HCT116 (cell line): Measurements from ENCODE around the gene PIK3CB. TPM values are rescaled to one million over a fixed set of nuclear protein-coding genes. Genes with fewer than 3 reads are reported as not detected.

Experiments used
- ATAC-seq: fragments of 200-7000 bp; cut with Tn5 transposase; 2 replicates; pipeline ENCODE4 v1.9.1; 2020; ENCODE audit warnings: mild to moderate bottlenecking, moderate library complexity
- BruUV-seq: library from RNA; stranded (reverse); fragments of 400-500 nt; replicated peaks from 2 replicates; lab custom pipeline; 2021; lab: Mats Ljungman, UMichigan
- CTCF ChIA-PET: fragments of 300-600 bp; sonication (Branson Sonifier 250); formaldehyde crosslinking; loops from one replicate; lab custom pipeline; 2021; ENCODE audit warnings: antibody characterized with exemption; lab: Charles Lee
- POLR2A ChIA-PET: fragments of 300-600, 350-600 bp; sonication (Branson Sonifier 250); formaldehyde crosslinking; loops from one replicate; lab custom pipeline; 2021; ENCODE audit warnings: antibody characterized with exemption; lab: Charles Lee
- RAD21 ChIA-PET, 2 experiments: fragments of 300-600 bp; sonication (Branson Sonifier 250); formaldehyde crosslinking; loops; one replicate each; lab custom pipeline; 2023; ENCODE audit warnings: low total read pairs in 2 of 2; ENCODE audit not compliant: uncharacterized antibody in 2 of 2, unreplicated experiment in 2 of 2, low non-redundant PET in 1 of 2; lab: Charles Lee
- DNase-seq: peaks from one replicate; pipeline ENCODE4 v3.0.0-alpha.2; 2010; ENCODE audit warnings: low read depth, low spot score
- H2AFZ ChIP-seq: fragments of 200-600 bp; shearing (Covaris generic), sonication (generic); 2 replicates; pipeline ENCODE4 v1.6.1; 2017; ENCODE audit warnings: low read depth, mixed run types, mixed read lengths, antibody characterized with exemption, low read length; ENCODE audit not compliant: poor library complexity, severe bottlenecking
- H3K27ac ChIP-seq: 2 replicates; pipeline ENCODE4 v1.5.1; 2012; ENCODE audit warnings: low read depth, low read length
- H3K27me3 ChIP-seq: fragments of 200-600 bp; sonication (generic); 2 replicates; pipeline ENCODE4 v1.6.1; 2016; ENCODE audit warnings: mixed run types, low read length, mixed read lengths; ENCODE audit not compliant: insufficient read depth
- H3K36me3 ChIP-seq, 2 experiments: fragments of 200-500 bp in 1 of 2; fragments of 200-600 bp in 1 of 2; sonication (Bioruptor generic) in 1 of 2; sonication (generic) in 1 of 2; 2 replicates each; pipeline versions ENCODE4 v1.5.1 to v1.6.1; 2014 to 2016; ENCODE audit warnings: low read length in 2 of 2, inconsistent platforms in 1 of 2, mixed read lengths in 1 of 2, mixed run types in 1 of 2; ENCODE audit not compliant: insufficient read depth in 2 of 2, control insufficient read depth in 1 of 2
- H3K4me1 ChIP-seq, 2 experiments: fragments of 200-600 bp in 1 of 2; sonication (generic) in 1 of 2; 2 replicates each; pipeline versions ENCODE4 v1.5.1 to v1.6.1; 2012 to 2017; ENCODE audit warnings: low read length in 2 of 2, inconsistent platforms in 1 of 2, mild to moderate bottlenecking in 1 of 2, mixed read lengths in 1 of 2, mixed run types in 1 of 2, moderate library complexity in 1 of 2; ENCODE audit not compliant: insufficient read depth in 2 of 2, control insufficient read depth in 1 of 2
- H3K4me2 ChIP-seq: fragments of 200-600 bp; sonication (generic); 2 replicates; pipeline ENCODE4 v1.6.1; 2017; ENCODE audit warnings: mixed run types, low read length, mixed read lengths
- H3K4me3 ChIP-seq, 2 experiments: fragments of 200-600 bp in 1 of 2; sonication (generic) in 1 of 2; replicated peaks in 1 of 2; 2 replicates each; pipeline ENCODE4 v1.5.1; 2011 to 2016; ENCODE audit warnings: low read length in 2 of 2, control low read depth in 1 of 2, low read depth in 1 of 2, mild to moderate bottlenecking in 1 of 2, mixed read lengths in 1 of 2, mixed run types in 1 of 2
- H3K79me2 ChIP-seq: fragments of 200-600 bp; sonication (generic); 2 replicates; pipeline ENCODE4 v1.6.1; 2017; ENCODE audit warnings: mild to moderate bottlenecking, mixed run types, low read length, moderate library complexity, mixed read lengths; ENCODE audit not compliant: insufficient read depth
- H3K9ac ChIP-seq: fragments of 200-600 bp; sonication (generic); 2 replicates; pipeline ENCODE4 v1.6.1; 2016; ENCODE audit warnings: low read length, mixed read lengths
- H3K9me2 ChIP-seq: fragments of 200-600 bp; sonication (generic), shearing (Covaris generic); 2 replicates; pipeline ENCODE4 v1.6.1; 2017; ENCODE audit warnings: mixed run types, mild to moderate bottlenecking, moderate library complexity; ENCODE audit not compliant: insufficient read depth
- H3K9me3 ChIP-seq, 2 experiments: fragments of 200-500 bp in 1 of 2; fragments of 200-600 bp in 1 of 2; sonication (Bioruptor generic) in 1 of 2; sonication (generic) in 1 of 2; 2 replicates each; pipeline ENCODE4 v1.6.1; 2014 to 2017; ENCODE audit warnings: low read length in 2 of 2, mixed read lengths in 2 of 2, inconsistent platforms in 1 of 2, low read depth in 1 of 2, mild to moderate bottlenecking in 1 of 2, mixed run types in 1 of 2, moderate library complexity in 1 of 2; ENCODE audit not compliant: control insufficient read depth in 1 of 2, insufficient read depth in 1 of 2
- H4K20me1 ChIP-seq: fragments of 200-600 bp; sonication (generic), shearing (Covaris generic); 2 replicates; pipeline ENCODE4 v1.6.1; 2017; ENCODE audit warnings: mixed run types, mild to moderate bottlenecking, moderate library complexity; ENCODE audit not compliant: insufficient read depth
- ATF3 ChIP-seq: IDR thresholded peaks from 2 replicates; pipeline ENCODE4 v1.6.1; 2012
- CBX3 ChIP-seq: IDR thresholded peaks from 2 replicates; pipeline ENCODE4 v1.6.1; 2012; ENCODE audit warnings: low read depth
- CTCF ChIP-seq, 3 experiments: fragments of 200-600 bp in 1 of 3; sonication (generic) in 1 of 3; IDR thresholded peaks in 2 of 3; conservative IDR thresholded peaks in 1 of 3; 2 replicates each; pipeline ENCODE4 v1.5.1; 2012 to 2017; ENCODE audit warnings: low read depth in 2 of 3, low read length in 2 of 3, antibody characterized with exemption in 1 of 3, borderline replicate concordance in 1 of 3, control low read depth in 1 of 3, mild to moderate bottlenecking in 1 of 3, mixed read lengths in 1 of 3, mixed run types in 1 of 3, moderate library complexity in 1 of 3; ENCODE audit not compliant: insufficient read depth in 1 of 3
- EGR1 ChIP-seq: IDR thresholded peaks from 2 replicates; pipeline ENCODE4 v1.6.1; 2012; ENCODE audit warnings: low read depth
- ELF1 ChIP-seq: IDR thresholded peaks from 2 replicates; pipeline ENCODE4 v1.6.1; 2012; ENCODE audit warnings: low read depth, borderline replicate concordance
- EZH2 ChIP-seq: fragments of 200-600 bp; sonication (generic); IDR thresholded peaks from 2 replicates; pipeline ENCODE4 v1.6.1; 2017; ENCODE audit warnings: antibody characterized with exemption, mixed run types
- EZH2phosphoT487 ChIP-seq: fragments of 200-600 bp; IDR thresholded peaks from 2 replicates; pipeline ENCODE4 v1.6.1; 2018; ENCODE audit warnings: antibody characterized with exemption, borderline replicate concordance
- FOSL1 ChIP-seq: IDR thresholded peaks from 2 replicates; pipeline ENCODE4 v1.6.1; 2012; ENCODE audit warnings: low read depth
- JUND ChIP-seq: IDR thresholded peaks from 2 replicates; pipeline ENCODE4 v1.6.1; 2012
- MAX ChIP-seq: IDR thresholded peaks from 2 replicates; pipeline ENCODE4 v1.6.1; 2012
- POLR2A ChIP-seq: IDR thresholded peaks from 2 replicates; pipeline ENCODE4 v1.7.0; 2011; ENCODE audit warnings: borderline replicate concordance; ENCODE audit not compliant: insufficient read depth, insufficient read length; ENCODE audit errors: extremely low read depth
- POLR2AphosphoS5 ChIP-seq: IDR thresholded peaks from 2 replicates; pipeline ENCODE4 v1.6.1; 2011; ENCODE audit warnings: mild to moderate bottlenecking, low read depth, low read length, moderate library complexity
- RAD21 ChIP-seq: IDR thresholded peaks from 2 replicates; pipeline ENCODE4 v1.6.1; 2012; ENCODE audit warnings: low read depth, mild to moderate bottlenecking
- REST ChIP-seq: IDR thresholded peaks from 2 replicates; pipeline ENCODE4 v1.6.1; 2012; ENCODE audit warnings: low read depth
- SIN3A ChIP-seq: IDR thresholded peaks from 2 replicates; pipeline ENCODE4 v1.6.1; 2012; ENCODE audit warnings: low read depth
- SP1 ChIP-seq: IDR thresholded peaks from 2 replicates; pipeline ENCODE4 v1.6.1; 2012; ENCODE audit warnings: low read depth
- SRF ChIP-seq: IDR thresholded peaks from 2 replicates; pipeline ENCODE4 v1.6.1; 2012; ENCODE audit warnings: low read depth
- TCF7L2 ChIP-seq: IDR thresholded peaks from 2 replicates; pipeline ENCODE4 v1.7.0; 2011; ENCODE audit warnings: borderline replicate concordance, inconsistent platforms; ENCODE audit not compliant: insufficient read depth, insufficient read length; ENCODE audit errors: extremely low read depth
- intact Hi-C: fragments of 100-400 bp; cut with micrococcal nuclease; formaldehyde crosslinking; loops from 2 replicates; pipeline ENCODE4 v1.10.0; 2022
- total RNA-seq: library from RNA; stranded (reverse); gene quantifications from one replicate; pipeline ENCODE4 v1.2.1, GENCODE V29; 2021; ENCODE audit not compliant: unreplicated experiment
- TF ChIP-seq, protein P1 (sequence below): IDR thresholded peaks from 2 replicates; pipeline ENCODE4 v1.6.1; 2011; ENCODE audit warnings: mild to moderate bottlenecking, low read length, moderate library complexity; ENCODE audit not compliant: insufficient replicate concordance; ENCODE audit errors: extremely low read depth

PIK3CB gene
- total RNA-seq, 1 experiment from 2014 or later, result 44.3 TPM

DNA sequence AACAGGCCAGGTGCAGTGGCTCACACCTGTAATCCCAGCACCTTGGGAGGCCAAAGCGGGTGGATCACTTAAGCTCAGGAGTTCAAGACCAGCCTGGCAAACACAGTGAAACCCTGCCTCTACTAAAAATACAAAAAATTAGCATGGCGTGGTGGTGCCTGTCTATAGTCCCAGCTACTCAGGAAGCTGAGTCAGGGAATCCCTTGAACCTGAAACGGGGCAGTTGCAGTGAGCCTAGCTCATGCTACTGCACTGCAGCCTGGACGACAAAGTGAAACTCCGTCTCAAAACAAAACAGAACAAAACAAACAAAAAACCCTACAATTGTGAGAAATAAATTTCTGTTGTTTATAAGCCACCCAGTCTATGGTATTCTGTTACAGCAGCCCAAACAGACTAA is 94.7 kb downstream of the PIK3CB start:
- no peaks in the 10 kb centered on the region for H4K20me1 ChIP-seq
- DNase-seq (no peak), ATAC-seq (no peak)
- no peaks in the 10 kb centered on the region for H3K9me3 ChIP-seq
- no TSS peak for BruUV-seq
- peaks cover 0 to 2% of the 10 kb centered on the region in 2 experiments; a peak in 1 of 4 replicates for H3K36me3 ChIP-seq
- intact Hi-C loops, result no loop called here
- peaks cover 0 to 16% of the 10 kb centered on the region in 2 experiments; a peak in 2 of 4 replicates for H3K4me1 ChIP-seq
- peaks cover 3% of the 10 kb centered on the region; the same call in 1 of the 2 replicates for H3K79me2 ChIP-seq
- no peak overlapping the region for H2AFZ ChIP-seq
- TF ChIP-seq SIN3A, result no peak
- TF ChIP-seq SRF, result no peak
- no peak for TF ChIP-seq FOSL1
- TF ChIP-seq JUND, result no peak
- TF ChIP-seq SP1, result no peak
- no peak for TF ChIP-seq EZH2
- TF ChIP-seq POLR2A, result no peak
- TF ChIP-seq REST, result no peak
- TF ChIP-seq RAD21, result no peak
- no peak for TF ChIP-seq EGR1
- no peak for TF ChIP-seq ELF1
- no peak for TF ChIP-seq ATF3
- no peak for TF ChIP-seq CTCF (IDR thresholded peaks at IDR 0.05 in 2 of 3, conservative IDR thresholded peaks at IDR 0.05 in 1 of 3; ENCODE audit: borderline replicate concordance in 1 of 3, insufficient read depth in 1 of 3, low read depth in 2 of 3, low read length in 2 of 3)
- no peak for TF ChIP-seq POLR2AphosphoS5
- no peak for TF ChIP-seq CBX3
- TF ChIP-seq EZH2phosphoT487, result no peak
- no peak for TF ChIP-seq MAX
- TF ChIP-seq, protein P1, sequence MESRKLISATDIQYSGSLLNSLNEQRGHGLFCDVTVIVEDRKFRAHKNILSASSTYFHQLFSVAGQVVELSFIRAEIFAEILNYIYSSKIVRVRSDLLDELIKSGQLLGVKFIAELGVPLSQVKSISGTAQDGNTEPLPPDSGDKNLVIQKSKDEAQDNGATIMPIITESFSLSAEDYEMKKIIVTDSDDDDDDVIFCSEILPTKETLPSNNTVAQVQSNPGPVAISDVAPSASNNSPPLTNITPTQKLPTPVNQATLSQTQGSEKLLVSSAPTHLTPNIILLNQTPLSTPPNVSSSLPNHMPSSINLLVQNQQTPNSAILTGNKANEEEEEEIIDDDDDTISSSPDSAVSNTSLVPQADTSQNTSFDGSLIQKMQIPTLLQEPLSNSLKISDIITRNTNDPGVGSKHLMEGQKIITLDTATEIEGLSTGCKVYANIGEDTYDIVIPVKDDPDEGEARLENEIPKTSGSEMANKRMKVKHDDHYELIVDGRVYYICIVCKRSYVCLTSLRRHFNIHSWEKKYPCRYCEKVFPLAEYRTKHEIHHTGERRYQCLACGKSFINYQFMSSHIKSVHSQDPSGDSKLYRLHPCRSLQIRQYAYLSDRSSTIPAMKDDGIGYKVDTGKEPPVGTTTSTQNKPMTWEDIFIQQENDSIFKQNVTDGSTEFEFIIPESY, result no peak
- TF ChIP-seq TCF7L2, result no peak
- TF ChIP-seq, all 23 proteins: peak for 0
- H3K9me2 ChIP-seq, result no peaks in the 10 kb centered on the region
- H3K27me3 ChIP-seq, result no peaks in the 10 kb centered on the region
- POLR2A ChIA-PET, result no interaction called here
- no peak overlapping the region for H3K27ac ChIP-seq
- CTCF ChIA-PET, result no interaction called here
- H3K4me3 ChIP-seq, result no peak overlapping the region
- H3K4me2 ChIP-seq, result no peak overlapping the region
- RAD21 ChIA-PET, result no interaction called here
- no peak overlapping the region for H3K9ac ChIP-seq
